ENCODE measurements around the gene ANKS1B. TPM values are rescaled to one million over a fixed set of nuclear protein-coding genes. Genes with fewer than 3 reads are reported as not detected.

Gene ANKS1B
- total and polyA plus RNA-seq, 2 experiments from 2014 or later = 1.8 to 1.9 TPM

DNA sequence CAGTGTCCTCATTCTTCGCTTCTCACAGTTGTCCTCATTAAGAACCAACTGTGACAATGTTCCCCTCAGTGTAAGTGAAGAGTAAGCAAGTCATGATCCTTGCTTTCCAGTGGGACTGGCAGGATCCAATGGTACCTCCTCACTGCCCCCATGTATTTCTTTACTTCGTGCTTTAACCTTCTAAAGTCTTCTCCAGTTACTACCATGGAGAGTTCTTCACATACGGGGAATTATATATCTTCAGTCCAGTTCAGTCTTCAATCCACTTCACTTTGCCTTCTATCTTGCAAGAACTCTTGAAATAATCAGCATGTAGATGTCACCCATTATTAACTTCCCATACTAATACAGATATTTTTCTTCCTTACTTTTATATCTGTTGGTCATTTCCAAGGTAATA, 719.1 kb downstream of the ANKS1B start:
- H3K4me1 ChIP-seq (ENCODE audit: low read depth) = no peaks in the 10 kb centered on the region
- H3K36me3 ChIP-seq = no peaks in the 10 kb centered on the region
- H3K27ac ChIP-seq = no peak overlapping the region
- TF ChIP-seq, protein P1, sequence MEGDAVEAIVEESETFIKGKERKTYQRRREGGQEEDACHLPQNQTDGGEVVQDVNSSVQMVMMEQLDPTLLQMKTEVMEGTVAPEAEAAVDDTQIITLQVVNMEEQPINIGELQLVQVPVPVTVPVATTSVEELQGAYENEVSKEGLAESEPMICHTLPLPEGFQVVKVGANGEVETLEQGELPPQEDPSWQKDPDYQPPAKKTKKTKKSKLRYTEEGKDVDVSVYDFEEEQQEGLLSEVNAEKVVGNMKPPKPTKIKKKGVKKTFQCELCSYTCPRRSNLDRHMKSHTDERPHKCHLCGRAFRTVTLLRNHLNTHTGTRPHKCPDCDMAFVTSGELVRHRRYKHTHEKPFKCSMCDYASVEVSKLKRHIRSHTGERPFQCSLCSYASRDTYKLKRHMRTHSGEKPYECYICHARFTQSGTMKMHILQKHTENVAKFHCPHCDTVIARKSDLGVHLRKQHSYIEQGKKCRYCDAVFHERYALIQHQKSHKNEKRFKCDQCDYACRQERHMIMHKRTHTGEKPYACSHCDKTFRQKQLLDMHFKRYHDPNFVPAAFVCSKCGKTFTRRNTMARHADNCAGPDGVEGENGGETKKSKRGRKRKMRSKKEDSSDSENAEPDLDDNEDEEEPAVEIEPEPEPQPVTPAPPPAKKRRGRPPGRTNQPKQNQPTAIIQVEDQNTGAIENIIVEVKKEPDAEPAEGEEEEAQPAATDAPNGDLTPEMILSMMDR (IDR thresholded peaks at IDR 0.05; ENCODE audit: low read depth, low read length) = no peak
- H3K27me3 ChIP-seq = no peaks in the 10 kb centered on the region
- no peak for DNase-seq (ENCODE audit: low read depth in 1 of 2, low spot score in 1 of 2)
- no peaks in the 10 kb centered on the region for H3K9me3 ChIP-seq (ENCODE audit: low read depth)
- H3K4me3 ChIP-seq = no peak overlapping the region

DNA sequence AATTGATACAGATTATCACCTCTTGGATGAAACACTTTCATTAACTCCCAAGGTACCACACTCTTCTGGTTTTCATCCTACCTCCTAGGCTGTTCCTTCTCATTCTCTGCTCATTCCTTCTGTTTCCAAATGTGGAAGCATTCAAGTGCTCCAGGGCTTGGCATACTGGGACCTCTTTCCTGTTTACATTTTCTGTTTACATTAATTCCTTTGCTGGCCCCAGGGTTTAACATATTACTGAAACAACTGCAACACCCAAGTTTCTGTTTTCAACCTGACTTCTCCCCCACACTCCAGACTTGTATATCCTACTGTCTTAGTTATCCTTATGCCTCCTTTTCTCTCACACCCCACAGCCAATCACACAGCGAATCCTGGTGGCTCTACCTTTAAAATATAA, 723.5 kb downstream of the ANKS1B start:
- no peak overlapping the region for H3K4me3 ChIP-seq
- no peak for DNase-seq (ENCODE audit: low read depth in 1 of 2, low spot score in 1 of 2)
- TF ChIP-seq, protein P1 (IDR thresholded peaks at IDR 0.05; ENCODE audit: low read depth, low read length) = no peak
- no peak overlapping the region for H3K27ac ChIP-seq
- peaks cover 4% of the 10 kb centered on the region for H3K4me1 ChIP-seq (ENCODE audit: low read depth)
- H3K36me3 ChIP-seq = no peaks in the 10 kb centered on the region
- H3K9me3 ChIP-seq (ENCODE audit: low read depth) = no peaks in the 10 kb centered on the region
- no peaks in the 10 kb centered on the region for H3K27me3 ChIP-seq

DNA sequence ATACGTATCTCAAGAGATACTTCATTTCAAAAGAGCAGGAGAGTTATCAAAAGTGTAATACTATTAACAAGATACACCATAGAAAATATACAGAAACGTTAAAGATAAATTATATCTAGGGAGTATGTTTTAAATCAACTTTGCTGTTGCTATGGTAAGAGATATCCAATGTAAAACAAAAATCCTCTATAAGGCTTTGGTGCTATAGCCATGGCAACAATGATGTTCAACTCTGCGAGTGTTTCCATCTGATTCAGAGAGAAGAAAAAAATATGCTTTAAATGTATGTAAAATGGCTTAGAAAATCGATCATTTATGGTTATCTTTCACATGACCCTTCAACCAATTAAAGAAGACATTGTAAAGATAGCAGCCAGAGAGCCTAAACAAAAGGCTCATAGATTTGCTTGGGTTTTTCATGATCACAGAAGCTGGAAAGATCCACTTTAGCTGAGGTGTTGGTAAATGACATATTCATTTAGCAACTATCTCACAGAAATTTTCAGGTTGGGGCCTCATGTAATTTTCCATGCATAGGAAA, 724.2 kb downstream of the ANKS1B start:
- H3K4me3 ChIP-seq = no peak overlapping the region
- peaks cover 4% of the 10 kb centered on the region for H3K4me1 ChIP-seq (ENCODE audit: low read depth)
- TF ChIP-seq, protein P1 (IDR thresholded peaks at IDR 0.05; ENCODE audit: low read depth, low read length) = no peak
- H3K9me3 ChIP-seq (ENCODE audit: low read depth) = no peaks in the 10 kb centered on the region
- no peaks in the 10 kb centered on the region for H3K27me3 ChIP-seq
- H3K27ac ChIP-seq = no peak overlapping the region
- H3K36me3 ChIP-seq = no peaks in the 10 kb centered on the region
- DNase-seq (ENCODE audit: low read depth in 1 of 2, low spot score in 1 of 2) = no peak

DNA sequence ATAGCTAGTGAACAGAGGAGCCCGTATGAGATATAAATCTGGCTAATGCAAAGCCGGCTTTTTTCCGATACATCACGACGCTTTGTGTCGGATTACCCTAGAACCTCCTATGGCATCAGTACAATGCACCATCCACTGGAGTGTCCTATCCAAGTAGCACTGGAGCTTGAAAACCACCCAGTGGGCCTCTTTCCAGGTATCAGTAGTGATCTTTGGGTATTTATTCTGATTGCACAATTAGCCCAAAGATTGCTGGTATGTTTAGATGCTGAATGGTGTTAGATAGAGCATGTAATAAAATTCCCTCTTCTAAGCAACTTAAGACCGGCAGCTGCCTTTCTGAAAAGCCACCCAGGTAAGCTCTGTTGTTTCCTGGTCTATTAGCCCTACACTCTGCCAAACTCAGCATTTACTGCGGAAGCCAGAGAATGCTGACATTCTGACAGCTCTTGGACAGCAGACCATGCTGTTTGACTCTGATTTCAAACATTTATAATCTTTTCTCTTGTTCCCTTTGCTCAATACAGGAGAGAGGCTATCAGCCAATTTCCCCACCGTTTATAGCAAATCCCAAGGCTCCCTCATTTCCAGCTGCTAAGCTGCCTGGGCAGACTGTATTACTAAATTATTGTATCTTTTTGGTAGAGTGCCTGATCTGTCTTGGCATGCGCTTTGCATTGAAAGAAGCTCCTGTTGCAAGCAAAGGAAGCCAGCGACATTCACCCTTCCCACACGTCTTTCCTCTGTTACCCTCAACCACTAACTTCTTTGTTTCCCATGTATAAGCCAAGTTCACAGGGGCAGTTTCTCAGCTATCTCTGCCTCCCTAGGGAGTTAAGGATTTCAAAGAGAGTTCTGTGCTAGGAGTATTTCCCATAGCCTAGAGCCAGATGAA, 725.4 kb downstream of the ANKS1B start:
- Histone ChIP-seq H3K27me3 (no peaks in the 10 kb centered on the region), H3K9me3 (ENCODE audit: low read depth) (no peaks in the 10 kb centered on the region), H3K4me3 (no peak overlapping the region), H3K4me1 (ENCODE audit: low read depth) (peaks cover 4% of the 10 kb centered on the region), H3K36me3 (no peaks in the 10 kb centered on the region), H3K27ac (no peak overlapping the region)
- peak in 1 of 2 donors; percentile 6 for DNase-seq (ENCODE audit: low read depth in 1 of 2, low spot score in 1 of 2)
- TF ChIP-seq, protein P1 (IDR thresholded peaks at IDR 0.05; ENCODE audit: low read depth, low read length) = no peak

DNA sequence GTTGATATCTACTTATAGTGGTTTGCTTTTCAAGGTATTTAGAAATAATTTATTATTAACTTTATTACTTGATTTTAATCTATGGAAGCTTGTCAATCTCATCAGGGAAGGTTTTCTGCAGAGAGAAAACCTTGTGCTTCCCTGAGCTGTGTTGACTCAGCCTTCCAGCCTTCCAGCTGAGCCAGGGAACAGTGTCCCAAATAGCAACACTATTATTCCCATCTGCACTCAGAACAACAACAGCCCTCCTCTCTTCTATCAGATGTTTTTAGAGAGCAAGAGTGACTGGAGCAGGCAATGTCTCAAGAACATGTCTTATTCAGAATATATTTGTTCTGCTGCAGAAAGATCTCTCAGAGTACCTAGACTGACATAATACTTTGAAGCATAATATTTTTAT, 727.1 kb downstream of the ANKS1B start:
- no peak overlapping the region for H3K4me3 ChIP-seq
- H3K9me3 ChIP-seq (ENCODE audit: low read depth) = no peaks in the 10 kb centered on the region

More for the DNA sequence above, 727.1 kb downstream of the ANKS1B start:
- Histone ChIP-seq H3K27ac (no peak overlapping the region), H3K36me3 (no peaks in the 10 kb centered on the region), H3K4me1 (ENCODE audit: low read depth) (peaks cover 4% of the 10 kb centered on the region), H3K27me3 (no peaks in the 10 kb centered on the region)
- TF ChIP-seq, protein P1 (IDR thresholded peaks at IDR 0.05; ENCODE audit: low read depth, low read length) = no peak
- DNase-seq (ENCODE audit: low read depth in 1 of 2, low spot score in 1 of 2) = no peak
